GM21723 (cell line): ENCODE measurements around the gene TSPAN9.

Experiments used
- ATAC-seq: cut with Tn5 transposase; IDR thresholded peaks from one replicate; pipeline ENCODE4 v1.9.1; 2021; ENCODE audit warnings: mild to moderate bottlenecking, moderate library complexity; ENCODE audit not compliant: unreplicated experiment

Gene TSPAN9

DNA sequence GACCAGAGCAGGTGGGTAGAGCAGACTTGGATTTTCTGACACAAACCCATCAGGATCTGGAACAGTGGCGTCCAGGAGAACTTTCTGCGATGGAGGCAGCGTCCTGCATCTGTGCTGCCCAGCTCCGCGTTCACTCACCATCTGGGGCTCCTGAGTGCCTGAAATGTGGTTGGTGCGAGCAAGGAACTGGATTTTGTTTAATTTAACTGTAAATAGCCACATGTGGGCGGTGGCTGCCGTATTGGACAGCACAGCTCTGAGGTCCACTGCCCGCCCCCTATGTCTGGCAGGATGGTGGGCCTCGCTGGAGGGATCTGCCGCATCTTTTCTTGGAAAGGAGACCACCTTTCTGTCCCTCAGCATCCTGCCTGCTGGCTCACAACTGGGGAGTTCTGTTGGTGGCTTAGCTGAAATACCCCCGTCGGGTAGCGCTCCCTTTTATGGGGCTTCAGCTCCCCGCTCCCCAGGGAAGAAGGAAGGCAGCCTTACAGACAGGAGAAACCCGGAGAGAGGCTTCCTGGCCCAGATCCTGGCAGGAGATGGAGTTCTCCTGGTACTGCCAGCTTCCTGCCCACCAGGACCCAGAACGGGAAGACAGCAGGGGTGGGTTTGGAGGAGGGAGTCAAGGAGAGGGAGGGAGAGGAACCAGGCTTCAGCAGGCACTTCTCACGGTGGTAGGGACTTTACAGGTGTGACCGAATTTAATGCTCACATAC lies 228.9 kb downstream of the TSPAN9 start:
- no peak for ATAC-seq

DNA sequence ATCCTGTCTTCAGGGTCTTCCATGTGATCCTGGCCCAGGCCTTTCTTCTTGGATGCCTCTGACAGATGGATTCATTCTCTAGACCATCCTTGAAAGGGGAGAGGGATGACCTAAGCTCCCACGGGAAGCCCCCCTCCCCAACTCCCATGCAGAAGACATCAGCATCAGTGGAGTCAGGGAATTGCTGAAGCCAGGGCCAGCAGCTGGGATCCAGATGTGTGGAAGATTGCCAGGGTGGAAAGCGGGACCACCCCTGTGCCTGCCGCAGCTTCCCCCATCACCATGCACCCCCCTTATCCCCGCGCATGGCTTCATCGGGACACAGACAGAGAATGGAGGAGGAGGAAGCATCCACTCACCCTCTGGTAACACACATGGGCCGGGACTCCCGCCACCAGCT lies 230.2 kb downstream of the TSPAN9 start:
- no peak for ATAC-seq

DNA sequence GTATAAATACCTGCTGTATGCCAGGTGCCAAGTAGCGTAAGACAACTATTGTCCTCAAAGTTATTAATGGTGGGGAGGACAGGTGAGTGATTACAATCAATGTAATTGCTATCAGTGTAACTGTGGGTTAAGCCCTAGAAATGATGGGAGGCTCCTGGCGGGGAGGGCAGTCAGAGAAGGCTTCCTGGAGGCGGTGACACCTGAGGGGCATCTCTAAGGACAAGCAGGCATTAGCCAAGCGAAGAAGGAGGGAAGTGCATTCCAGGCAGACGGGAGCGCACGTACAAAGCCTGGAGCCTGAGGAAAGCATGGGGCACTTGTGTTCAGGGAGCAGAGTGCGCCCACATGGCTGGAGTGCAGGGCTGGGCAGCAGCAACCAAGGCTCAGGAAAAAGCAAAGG lies 230.9 kb downstream of the TSPAN9 start:
- no peak for ATAC-seq

DNA sequence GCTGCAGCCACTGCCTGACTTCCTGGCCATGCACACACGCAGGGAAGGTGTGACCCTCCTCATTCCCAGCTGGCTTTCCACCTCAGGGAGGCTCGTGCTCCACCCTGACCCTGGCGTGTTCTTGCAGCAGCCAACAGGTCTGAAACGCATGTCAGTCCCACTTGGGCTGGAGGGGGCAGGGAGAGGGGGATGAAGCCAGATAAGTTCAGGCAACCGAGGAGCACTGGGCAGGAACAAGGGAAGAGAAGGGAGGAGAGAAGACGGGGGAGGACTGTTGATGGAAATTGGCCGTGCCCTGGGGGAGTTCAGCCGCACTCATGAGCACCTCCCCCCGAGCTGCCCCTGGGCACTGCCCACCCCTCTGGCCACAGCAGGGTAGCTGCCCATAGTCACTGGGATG lies 231.4 kb downstream of the TSPAN9 start:
- no peak for ATAC-seq

DNA sequence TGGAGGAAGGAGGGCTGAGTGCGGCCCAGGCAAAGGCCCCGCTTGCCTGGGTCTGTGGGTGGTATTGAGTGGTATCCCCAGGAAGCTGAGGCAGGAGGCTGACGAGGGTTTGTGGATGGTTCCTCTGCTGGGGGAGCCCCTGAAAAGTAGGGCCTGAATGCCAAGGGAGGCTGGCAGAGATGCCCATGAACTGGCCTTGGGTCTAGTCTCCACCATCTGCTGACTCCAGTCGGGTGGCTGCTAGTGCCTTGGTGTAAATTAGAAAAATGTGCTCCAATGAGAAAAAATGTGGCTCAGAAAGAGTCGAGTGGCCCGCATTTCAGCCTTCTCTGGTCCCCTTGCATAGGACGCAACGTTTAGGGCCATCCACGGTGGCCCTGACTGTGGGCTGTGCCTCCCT lies 232.6 kb downstream of the TSPAN9 start:
- no peak for ATAC-seq

DNA sequence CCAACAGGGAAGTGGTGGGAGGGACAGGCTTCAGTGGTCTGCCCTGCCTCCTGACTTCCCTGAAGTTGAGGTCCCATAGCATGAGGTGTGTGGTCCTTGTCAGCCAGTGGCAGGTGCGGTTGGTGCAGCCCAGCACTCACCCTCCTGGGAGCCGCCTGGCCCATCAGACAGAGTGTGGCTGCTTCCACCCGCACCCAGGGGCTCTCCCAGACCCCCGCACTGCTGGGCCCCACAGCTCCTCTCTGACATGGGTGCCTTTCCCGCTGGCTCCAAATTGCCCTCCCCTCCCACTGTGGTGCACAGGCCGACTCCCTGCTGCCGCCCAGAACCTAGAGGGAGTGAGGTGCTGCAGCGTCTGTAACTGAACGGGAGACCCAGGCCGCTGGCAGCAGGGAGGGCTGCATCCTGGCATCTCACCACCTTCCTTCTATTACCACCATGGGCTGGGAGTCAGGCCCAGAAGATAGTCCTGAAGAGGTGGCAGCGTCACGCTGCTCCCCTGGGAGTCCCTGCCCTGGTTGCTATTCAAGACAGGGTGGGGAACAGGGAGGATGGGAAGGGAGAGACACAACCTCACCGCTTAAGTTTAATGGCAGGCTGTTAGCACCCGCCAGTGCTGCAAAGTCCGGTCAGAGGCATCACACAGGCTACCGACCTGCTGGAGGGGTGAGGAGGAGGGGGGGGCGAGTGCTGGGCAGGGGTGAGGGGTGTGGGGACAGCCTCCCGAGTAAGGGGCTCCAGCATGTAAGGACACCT lies 233.3 kb downstream of the TSPAN9 start:
- no peak for ATAC-seq

DNA sequence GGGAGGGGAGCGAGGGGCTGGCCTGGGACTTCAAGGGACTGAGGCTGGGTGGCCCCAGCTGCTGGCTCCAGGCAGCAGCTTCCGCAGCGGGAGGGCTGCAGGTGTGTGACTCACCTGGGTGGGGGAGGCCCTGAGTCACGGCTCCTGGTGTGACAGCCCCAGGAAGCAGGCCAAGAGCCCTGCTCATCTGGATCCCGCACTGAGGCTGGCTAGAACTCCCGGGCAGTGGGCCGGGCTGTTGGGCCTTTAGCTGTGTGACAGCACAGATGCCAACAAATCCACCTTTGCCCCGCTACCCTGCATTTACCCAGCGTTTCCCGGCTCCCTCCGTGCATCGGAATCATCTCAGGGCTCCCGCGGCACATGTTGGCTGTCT lies 233.8 kb downstream of the TSPAN9 start:
- no peak for ATAC-seq

DNA sequence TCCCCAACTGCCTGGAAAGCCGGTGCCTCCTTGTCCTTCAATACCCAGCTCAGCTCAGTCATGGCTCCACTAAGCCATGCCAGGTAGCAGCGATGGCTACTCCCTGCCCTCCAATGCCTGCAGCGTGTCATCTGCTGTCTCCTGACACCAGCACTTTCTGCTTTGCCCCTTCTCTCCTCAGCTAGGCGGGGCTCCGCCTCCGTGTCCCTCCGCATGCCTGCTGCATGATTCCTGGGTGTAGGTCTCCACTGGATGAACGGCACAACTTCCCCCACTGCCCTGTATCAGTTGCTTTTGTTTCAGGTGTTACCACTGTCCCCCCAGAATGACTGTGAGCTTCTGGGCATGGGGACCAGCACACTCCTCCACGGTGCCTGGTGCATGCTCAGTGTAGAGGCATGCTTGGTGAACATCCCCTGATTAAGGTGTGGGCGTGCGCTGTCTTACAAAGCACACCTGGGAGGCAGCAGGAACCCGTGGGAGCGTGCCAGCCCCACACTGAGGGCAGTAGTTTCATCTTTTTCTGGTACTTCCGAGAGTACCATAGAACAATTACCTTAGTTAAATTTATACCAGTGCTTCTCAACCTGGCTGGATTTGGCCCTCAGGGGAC lies 234.4 kb downstream of the TSPAN9 start:
- ATAC-seq: no peak

DNA sequence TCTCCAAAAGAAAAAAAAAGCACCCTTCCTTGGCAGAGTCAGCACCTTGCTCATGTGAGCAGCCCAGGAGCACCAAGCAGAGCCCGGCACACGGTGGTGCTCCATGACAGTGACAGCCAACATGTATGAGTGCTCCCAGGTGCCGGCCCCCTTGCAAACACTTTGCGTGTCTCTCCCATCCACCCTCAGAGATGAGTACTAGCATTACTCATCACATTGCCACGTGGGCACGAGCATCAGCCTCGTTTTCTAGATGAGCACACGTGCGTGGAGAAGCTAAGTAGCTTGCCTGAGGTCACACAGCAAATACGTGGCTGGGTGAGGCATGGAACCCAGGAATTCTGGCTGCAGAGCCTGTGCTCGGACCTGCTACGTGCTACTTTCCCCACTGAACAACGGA lies 235.9 kb downstream of the TSPAN9 start:
- ATAC-seq: no peak

DNA sequence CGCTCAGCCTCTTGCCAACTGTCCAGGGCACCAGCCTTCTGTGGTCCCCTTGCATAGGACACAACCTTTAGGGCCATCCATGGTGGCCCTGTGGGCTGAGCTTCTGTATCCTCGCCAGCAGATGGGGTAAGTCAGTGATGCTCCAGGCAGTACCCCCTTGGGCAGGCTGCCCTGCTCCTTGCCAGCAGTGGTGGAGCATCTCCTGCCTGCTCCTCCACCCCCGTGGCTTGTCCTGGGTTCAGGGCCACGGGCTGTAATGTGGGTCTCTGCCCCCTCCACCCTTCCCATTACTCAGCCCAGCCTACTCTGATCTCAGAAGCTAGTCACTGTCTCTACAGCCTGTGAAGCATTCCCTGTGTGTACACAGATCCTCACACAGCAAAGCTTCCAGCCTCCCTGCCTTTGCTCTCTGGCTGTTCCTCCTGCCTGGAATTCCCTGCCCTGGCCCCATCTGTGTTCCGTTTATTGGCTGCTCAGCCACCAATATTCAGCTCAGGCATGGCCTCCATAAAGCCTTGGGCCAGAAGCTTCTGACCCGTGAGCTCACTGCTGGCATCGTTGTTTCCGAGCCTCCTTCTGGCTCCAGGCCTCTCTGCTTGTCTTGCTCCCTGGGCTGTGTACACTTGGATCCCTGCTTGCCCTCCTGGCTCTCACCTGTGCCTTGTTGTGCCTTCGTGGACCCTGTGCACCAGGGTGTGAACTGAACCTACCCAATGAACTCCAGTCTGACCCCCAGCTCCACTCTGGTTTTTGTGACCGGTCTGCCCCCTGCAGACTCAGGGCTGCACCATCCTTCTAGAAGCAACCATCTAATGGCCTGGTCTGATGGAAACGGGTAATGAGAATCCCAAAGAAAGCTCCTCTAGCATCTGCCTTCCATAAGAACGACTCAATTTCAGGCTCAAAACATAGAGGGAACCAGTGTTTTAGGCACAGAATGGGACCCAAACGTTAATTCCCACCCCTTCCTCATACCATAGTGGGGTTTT lies 236.8 kb downstream of the TSPAN9 start:
- ATAC-seq: no peak

DNA sequence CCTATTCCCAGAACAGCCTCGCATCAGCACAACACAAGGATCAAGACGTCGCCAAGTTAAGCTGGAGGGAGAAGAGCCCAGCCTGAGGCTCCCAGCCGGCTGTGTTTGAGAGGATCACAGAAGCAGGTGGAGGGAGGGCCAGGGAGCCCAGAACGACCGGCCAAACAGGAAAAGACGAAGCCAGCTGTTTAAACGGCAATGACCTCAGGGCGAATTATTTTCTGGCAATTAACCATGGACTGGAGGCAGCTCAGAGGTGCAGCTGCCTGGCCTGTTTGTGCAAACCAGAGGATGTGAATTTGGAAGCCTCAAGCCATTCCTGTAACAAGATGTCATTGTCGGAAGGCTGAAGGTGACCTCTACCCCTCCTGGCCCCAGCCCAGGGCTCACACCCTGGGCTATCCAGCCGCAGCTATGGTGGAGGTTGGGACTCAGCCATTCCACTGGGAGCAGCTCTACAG lies 238.1 kb downstream of the TSPAN9 start:
- no peak for ATAC-seq

DNA sequence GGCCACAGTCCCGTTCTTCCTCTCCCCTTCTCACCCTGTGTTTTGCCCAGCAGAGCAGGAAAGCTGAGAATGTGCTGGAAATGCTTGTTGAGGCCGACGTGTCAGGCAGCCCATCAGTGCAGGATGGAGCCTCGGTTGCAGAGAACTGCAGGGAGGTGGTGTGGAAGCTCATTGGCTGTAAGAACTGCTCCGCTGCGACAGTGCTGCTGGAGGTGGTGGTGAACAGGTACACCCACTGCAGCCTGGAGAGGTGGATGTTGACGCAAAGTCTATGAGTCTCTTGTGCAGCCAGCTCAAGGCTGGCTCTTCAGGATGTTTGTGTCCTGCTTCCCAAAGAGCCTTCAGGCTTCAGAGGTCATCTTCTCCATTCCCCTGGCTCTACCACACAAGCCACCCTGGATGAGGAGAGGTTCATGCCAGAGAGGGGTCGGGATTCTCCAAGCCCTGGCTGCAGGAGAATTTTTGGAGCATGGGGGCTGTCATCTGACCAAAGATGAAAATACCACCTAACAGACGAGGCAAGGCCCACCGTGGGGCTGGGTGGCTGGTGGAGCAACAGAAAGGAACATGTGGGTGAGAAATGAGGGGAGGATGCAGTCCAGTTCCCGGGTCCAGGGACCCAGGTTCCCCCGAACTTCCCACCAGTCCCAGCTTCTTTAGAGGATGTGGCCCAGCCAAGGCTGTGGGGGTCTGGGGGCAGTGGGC lies 239.7 kb downstream of the TSPAN9 start:
- no peak for ATAC-seq

DNA sequence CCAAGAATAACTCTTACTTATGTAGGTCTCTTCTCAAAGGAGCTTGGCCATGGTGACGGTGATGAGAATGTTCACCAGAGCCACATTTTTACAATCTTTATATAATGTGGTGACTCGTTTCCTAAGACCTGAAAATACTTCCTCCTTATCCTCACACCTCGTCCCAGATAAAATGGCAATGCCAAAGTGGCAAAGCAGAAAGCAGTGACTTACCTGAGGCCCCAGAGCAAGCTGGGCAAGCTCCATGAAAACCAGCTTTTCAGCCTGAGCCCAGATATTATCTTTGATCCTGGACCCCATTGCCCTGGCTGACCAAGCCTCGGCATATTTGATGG lies 240.3 kb downstream of the TSPAN9 start:
- ATAC-seq: no peak

DNA sequence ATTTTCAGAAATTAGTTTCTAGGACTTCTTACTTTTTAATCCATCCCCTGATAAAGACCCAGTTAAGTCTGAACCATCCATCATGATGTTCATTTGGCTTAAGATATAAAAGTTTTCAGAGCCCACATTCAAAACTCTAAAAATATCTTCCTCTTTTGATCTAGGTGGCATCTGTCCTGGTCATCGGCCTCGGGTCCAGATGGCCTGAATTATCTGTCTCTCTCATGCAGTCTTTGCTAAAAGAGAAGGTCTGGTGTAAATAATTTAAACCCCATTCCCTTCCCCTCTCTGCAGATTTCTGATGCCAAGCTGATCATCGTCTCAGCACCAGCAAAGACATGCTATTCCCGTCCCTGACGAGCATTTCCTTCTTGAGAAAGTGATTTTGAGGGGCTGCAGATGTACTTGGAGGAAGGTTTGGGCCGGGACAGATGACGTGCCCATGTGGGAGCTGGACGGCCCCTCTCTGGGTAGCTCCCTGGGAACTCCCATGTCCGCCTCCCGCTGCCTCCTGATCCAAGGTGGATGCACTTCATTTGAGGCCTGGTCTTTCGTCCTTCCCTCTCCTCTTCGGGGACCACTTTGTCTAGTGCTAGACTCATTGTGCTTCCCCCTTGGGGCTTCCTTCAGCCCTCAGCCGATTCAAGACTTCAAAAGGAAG lies 240.8 kb downstream of the TSPAN9 start:
- ATAC-seq: no peak

DNA sequence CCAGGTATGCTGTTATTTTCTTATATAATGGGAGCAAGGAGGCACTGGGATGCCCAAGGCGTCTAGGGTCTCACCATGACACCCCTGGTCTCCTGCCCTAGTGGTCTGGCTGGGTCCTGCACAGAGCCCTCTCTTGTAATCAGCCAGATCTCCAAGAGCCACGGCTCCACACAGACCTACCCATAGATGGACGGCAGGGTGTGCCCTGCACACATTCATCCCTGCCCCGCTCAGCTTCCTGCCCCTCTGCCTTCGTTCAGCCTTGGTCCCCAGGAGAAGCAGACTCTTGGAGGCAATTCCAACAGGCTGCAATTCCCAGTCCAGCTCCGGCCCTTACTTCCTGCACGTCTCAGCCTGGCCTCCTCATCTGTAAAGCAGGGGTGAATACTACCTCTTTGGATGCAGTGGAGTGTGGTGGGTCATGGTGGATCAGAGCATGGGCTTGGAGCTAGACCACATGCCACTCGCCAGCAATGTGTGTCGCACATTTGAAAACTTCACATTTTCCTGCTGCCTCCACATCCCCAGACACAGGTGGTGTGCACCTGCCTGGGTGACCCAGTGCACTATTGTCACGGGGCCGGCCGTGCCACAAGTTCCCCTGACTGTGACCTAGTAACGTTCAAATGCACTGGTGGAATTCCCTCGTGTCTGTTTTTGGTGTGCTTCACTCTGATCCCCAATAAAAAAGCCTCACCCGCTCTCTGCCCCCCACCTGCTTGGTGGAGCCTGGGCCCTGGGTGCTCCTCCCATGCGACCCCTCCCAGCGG lies 242.7 kb downstream of the TSPAN9 start:
- ATAC-seq: no peak

DNA sequence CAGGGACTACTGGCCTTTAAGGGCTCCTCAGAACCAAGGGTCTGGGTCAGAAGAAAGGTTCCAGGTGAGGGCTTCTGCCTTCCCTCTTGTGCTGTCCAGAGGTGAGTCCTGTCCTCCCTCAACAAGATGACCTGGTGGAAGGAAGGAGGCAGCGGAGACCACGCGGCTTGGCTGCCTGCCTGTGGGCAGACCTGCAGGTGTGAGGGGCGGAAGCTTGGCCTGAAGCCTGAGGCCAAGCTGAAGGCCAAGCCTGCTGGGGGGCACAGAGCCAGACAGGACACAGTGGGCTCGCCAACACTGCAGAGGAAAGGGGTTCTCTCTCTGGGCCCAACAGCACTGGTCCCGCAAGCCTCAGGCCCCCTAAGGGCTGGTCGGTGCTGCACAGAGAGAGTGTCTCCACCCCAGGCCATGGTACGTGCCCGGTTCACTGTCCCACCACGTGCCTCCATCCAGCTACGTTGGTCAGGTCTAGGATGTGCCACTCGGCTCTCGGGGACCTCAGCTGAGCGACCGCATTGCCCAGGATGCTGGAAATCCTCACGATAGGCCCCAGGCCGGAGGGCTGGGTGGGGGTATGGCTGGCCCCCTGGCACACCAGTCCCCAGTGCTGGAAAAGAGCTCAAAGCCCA lies 243.8 kb downstream of the TSPAN9 start:
- no peak for ATAC-seq

DNA sequence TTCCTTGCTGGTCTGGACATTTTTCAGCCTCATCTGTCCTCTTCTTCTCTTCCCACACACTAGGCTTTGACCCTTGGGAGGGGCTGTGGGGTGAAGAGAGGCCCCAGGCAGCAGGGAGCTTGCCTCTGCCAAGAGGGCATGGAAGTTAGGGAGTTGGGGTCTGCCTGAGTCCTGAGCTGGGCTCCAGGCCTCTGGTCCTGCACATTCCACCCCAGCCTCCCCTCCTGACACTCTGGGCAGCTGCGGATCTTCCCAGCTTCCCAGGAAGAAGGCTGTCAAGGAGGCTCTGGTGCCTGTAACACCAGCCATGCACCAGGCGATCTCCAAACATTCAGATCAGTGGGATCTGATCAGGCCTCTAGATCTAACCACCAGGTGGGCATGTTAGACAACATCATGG lies 244.7 kb downstream of the TSPAN9 start:
- no peak for ATAC-seq

DNA sequence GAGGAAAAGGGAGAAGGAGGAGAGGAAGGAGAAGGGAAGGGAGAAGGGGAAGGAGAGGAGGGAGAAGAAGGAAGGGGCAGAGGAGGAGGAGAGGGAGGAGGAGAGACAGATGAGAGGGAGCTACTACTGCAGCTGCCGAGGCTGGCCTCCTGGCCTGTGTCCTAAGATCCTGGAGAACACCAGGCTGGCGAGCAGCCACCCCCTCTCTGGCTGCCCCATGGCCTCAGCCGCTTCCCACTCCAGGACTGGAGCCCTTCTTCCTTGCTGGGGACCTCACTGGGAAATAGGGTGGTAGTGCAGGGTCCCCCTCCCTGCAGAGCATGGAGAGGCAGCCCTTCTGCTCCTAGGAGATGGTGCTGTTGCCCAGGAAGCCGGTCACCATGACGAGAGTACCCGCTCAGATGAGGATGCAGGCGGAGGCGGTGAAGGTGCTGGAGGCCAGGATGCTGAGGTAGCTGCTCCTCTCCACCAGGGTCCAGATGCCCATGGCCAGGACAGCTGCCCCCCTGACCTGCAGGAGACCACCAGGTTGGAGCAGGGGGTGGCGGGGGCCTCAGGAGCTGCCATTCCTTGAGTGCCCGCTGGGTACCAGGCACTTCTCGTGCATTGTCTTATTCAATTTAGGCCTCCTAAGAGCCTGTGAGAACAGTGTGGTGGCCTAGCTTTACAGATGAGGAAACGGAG lies 246.0 kb downstream of the TSPAN9 start:
- ATAC-seq: no peak
